Measurements from ENCODE around the gene FBXW5.

The FBXW5 gene

DNA sequence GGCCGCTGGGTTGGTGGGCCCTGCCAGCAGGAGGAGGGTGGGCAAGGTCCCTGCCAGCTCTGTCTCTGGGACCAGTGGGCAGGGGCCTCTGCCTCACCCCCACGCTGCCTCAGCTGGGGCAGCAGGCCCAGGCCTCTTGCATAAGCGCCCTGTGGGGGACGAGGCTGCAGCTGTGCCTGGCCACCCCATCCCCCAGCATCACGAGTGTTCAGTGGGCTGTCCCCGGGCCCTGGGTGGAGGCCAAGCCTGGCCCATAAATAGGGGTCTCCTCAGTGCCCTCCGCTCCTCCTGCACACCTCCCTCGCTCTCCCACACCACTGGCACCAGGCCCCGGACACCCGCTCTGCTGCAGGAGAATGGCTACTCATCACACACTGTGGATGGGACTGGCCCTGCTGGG is 32.7 kb upstream of the FBXW5 start, which contains the start of gene PTGDS:
TSS of gene PTGDS (plus strand) at position 282 of the 400 bp plus-strand sequence. CDS start at position 357, 75 bp downstream.
- DNase-seq: no peak

DNA sequence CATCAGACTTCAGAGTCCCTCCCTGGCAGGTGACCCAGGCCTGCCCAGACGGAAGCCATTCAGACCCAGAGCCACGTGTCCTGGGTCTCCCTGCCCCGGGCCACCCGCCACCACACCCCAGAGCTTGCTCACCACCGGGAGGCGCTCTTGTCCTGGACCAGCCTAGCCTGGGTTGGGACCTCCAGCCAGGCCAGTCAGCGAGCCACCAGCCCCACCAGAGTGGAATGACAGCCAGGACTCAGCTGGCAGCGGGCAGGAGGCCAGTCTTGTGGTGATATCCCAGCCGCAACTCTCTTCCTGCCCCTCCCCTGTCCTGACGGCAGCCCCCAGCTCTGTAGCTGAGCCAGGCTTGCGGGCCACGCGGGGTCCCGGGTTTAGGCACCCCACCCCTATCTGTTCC is 31.1 kb upstream of the FBXW5 start:
- no peak for DNase-seq

DNA sequence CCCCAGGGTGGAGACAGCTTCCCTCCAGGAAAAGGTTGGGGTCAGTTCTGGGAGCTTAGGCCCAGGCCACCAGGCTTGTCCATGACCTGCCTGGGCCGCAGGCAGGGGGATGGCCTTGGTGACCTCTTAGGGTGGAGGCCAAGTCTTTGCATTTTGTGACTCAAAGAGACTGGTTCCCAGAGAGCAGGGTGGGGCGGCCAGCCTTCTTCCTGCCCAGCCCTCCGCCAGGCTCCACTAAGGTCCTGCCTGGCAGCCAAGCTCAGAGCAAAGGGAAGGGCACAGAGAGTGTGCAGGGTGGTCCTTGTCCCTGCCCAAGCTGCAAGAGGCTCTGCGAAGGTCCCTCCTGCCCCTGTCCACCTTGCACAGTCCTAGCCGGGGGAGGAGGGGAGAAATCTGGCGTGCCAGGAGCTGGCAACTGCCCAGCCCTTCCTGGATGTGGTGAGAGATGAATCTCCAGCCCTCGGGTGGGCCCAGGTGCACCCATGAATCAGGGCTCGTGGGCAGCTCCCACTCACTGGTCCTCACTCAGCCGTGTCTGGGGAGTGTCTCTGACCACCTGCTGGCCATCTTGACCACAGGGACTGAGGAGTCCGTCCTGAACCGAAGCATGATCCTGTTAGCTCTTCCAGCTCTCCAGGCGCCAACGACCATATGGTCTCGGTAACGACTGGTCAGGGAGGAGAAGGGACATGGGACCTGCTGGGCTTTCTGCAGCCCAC is 30.4 kb upstream of the FBXW5 start:
- no peak for DNase-seq

DNA sequence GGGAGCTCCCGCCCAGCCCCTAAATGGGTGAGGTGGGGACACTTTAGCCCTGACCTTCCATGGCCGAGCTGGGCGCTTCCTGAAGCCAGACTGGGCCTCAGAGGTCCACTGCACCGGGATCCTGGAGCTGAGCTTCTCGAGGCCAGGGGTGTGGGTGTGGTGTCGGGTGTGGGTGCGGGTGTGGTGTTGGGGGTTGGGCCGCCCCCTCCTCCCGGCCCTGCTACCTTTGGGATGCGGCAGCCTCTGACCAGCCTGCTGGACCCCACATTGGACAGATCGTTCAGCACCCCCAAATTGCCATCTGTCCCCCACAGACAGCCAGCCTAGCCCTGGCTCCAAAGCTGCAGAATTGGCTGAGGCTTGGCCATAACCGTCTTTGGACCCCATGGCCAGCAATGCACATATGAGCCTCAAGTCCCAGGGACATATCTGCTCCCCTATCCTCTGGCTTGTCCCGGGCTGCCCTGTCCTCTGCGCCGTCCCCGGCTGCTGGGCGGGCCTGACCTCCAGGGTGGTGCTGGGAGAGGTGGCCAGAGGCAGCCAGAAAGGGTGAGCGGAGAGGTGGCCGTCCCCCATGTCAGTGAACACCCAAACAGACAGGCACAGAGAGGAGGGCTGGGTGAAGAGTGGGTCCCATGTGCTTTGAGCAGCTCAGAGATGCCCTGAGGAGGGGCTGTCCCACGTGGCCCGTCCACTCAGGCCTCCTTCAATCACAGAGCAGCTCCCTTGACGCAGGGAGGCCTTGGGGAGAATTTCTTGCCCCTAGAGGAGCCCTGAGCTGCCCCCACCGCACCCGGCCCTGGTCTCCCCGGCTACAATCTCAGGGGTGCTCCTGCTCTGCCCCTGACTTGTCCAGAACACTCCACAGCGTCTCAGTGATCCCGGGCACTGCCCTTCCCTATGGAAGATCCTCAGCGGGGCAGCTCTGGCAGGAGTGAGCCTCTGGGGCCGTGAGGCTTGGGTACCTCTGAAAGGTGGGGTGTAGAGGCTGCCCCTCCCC is 29.4 kb upstream of the FBXW5 start:
- no peak for DNase-seq

DNA sequence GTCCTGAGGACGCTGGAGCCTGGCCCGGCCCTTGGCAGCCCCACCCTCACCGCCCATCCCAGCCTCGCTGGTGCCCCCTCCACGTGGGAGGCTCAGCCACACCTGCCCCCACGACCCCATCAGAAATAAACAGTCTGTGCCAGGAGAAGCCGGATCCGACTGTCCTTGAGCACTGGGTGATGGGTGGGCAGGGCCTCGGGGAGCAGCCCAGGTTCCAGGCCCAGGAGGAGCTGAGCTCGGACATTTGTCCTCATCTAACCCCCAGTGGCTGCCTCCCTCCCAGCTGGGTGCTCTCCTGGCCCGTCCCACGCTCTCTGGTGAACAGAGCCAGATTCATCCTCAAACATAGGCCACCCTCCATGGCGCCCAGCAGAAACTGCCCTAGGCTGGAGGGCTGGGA is 28.2 kb upstream of the FBXW5 start:
- DNase-seq: no peak

DNA sequence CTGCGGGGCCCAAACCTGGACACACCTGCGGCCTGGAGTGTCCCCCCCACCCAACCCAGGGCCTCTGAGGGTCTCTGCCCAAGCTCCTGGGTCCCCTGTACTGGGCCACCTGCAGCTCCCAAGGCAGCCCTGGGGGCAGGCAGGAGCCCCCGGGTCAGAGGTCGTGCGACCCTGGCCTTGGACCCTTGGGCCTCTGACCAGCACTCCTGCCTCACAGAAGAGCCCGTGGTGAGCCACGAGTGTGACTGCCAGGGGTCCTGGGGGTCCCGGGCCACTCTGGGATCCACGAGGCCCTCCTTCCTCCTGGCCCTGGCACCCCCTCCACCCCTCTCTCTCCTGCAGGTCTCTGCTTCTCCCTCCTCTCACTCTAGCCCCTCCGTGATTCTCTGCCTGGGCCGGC is 27.8 kb upstream of the FBXW5 start:
- DNase-seq: no peak

DNA sequence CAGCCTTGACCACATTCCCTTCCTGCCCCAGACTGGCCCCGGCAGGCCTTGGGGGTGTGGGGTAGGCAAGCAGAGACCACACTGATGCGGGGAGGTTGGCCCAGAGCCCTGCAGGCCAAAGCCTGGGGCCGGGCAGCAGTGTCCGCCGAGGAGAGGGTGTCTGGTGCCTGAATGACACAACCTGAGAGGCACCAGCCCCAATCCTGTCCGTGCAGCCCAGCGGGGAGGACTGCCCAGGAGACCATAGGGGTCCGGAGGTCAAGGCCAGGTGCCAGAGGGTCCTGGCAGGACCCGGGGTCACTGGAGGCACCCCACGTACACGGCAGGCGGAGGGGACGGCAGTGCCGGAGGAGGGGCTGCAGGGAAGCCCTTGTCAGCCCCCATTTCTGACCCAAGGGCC is 27.2 kb upstream of the FBXW5 start:
- DNase-seq: no peak

DNA sequence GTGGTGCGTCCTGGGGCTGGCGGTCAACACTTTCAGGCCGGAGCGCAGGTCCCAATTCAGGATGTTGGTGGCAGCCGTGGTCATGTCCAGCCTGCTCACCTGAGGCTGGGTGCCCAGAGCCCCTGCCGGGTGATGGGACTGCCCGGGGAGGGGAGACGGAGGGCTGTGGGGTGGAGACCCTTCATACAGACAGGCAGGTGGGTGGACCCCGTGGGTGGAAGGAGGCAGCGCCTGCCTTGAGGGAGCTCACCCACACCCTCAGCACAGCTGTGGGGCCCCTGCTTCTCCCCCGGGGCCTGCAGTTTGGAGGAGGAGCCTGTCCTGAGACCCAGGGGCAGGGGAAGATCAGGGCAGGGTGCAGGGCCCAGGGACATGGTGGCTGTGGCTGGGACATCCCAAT is 25.8 kb upstream of the FBXW5 start:
- DNase-seq: no peak

DNA sequence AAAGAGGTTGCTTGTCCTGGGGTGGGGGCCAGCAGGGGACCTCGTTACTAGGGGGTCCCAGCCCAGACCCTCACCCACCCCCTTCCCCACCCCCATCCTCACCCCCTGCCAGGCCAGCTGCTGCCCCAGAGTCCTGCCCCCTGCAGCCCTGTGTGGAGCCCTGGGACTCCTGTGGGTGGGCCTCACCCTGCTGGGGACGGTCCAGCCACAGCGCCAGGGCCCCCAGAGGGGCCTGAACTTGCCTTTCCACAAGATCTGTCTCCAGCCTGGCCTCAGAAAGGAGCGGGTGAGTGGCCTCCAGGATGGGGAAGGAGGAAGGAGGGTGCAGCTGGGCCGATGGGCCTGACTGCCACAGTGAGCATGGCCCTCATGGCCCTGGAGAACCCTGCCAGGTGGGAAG is 25.2 kb upstream of the FBXW5 start:
- DNase-seq: no peak

DNA sequence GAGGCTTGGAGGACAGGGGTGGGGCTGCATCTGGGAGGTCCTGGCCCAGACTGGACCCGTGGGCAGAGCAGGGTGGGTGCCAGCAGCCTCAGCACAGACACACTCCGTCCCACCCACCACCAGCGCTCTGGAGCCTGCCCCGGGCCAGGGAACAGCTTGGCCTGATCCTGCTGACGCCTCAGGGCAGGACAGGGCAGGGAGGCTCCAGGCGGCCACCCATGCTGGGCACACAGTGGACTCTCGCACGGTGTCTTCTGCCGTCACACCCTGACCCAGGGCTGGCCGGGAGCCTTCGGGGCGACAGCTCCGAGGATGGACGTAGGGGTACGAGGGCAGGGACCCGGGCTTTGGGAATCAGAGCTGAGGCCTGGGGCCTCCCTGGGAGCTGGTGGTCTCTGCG is 24.6 kb upstream of the FBXW5 start:
- no peak for DNase-seq

DNA sequence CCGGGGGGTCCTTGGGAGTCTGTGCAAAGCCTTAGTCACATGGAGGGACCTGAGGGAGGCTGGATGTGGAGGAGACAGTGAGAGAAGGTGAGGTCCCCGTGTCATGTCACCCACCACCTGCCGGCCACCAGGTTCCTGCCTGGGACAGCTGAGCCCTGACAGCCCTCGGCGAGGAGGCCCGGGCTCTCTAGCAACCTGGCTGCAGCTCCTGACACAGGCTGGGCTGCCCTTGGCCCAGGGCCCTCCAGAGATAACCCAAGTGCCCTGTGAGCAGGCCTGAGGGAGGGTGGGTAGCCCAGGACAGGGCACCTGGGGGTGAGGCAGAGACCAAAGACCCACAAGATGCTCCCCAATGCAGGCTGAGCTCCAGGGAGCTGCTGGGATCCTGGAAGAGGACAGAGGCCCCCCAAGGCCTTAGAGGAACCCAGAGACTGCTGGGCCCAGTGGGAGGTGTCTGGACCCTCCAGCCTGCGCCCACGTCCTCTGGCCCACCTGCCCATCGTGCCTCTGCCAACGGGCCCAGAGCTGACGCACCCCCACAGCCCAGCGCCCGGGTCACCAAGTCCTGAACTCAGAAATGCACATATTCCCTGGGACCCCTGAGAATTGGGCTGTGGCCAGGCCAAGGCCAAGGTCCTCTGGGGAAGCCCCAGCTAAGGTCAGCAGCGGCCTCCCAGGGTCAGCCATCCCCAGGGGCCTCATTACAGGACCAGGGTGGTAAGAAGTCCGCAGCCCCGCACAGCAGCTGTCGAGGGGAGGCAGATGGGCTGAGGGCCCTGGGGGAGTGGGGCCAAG is 24.0 kb upstream of the FBXW5 start:
- no peak for DNase-seq

DNA sequence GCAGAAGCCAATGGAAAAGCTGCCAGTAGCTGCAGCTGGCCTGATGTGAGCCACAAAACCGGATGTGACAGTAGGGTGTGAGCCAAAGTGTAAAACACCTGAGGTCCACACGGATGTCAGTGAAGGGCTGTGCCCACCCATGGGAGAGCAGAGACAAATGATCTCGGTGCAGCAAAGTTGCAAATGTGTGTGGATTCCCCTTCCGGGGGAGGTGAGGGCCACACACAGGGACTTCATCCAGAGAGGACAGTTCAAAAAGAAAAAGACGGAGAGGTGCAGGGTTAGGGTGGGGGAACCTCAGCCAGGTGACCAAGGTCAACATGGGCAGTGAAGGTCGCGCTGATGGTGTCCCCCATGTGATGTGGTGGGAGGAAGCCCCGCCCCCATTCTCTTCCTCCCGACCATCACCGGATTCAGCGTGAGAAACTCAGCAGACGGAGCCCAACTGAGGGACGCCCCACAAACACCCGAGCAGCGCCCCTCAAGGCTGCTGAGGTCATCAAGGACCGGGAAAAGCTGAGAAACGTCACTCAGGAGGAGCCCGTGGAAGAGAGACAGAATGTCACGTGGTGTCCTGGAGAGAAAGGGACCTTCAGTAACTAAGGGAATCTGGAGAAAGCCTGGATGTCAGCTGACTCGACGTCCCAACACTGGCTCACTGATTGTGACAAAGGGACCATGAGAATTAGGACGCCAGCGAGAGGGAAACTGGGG is 21.4 kb upstream of the FBXW5 start:
- no peak for DNase-seq

DNA sequence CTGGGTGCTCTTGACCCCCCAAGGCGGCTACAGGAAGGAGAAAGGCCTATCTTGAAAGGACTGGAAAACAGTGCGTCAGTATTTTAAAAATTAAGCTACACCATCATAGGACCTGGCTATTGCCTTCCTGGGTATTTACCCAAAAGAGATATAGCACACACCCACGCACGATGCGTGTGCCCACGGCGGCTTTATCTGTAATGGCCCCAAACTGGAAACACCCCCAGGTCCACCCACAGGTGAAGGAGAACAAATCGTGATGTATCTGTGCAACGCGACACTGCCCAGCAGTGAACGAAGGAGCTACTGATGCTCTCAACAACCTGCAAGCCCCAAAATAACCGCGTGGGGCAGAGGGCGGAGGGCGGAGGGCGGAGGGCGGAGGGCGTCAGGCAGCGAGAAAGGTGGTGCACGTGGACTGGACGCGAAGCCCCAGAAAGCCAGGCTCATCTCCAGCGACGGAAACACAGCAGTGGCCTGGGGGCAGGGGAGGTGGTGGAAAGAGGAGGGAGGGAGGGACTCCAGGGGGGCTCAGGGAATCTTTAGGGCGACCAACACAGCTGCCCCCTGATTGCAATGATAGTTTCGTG is 20.4 kb upstream of the FBXW5 start:
- DNase-seq: no peak

DNA sequence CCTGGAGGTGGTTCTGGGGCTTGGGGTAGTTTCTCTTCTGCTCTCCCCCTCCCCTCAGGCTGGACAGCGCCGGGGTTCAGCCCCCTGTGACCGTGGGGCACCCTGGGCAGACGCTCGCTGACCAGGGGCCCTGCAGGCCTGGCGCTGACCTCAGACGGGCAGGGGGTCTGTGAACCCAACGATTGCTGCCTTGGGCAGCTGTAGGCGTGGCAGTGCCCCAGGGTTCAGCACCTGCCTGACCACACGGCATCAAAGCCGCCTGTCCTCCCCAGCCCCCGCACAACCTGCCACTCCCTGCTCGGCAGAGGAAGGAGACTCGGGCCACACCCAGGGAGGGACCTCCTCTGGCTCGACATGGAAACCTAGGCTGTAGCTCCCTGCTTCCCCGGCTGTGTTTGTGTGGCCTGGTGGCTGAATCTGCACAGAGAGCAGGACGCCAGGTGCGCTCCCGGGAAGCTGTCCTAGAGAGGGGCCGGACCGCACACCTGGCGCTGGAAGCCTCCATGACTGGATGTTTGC is 19.7 kb upstream of the FBXW5 start:
- DNase-seq: no peak

DNA sequence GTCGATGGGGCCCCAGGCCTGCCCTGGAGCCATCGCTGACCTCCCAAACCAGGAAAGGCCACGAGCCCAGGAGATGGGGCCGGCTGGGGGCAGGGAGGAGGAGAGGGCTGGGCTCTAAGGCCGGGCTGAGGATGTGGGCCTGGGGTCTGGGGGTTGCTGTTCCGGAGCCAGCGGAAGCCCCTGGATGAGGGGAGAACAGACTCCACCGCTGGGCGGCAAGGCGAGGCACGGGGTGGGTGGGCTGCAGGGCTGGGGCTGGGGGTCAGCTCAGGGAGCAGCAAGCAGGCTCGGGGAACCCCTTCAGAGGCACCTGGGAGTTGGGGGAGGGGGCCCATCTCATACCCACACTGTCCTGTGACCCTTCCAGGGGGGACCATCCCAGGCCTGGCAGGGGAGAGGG is 19.2 kb upstream of the FBXW5 start:
- no peak for DNase-seq

DNA sequence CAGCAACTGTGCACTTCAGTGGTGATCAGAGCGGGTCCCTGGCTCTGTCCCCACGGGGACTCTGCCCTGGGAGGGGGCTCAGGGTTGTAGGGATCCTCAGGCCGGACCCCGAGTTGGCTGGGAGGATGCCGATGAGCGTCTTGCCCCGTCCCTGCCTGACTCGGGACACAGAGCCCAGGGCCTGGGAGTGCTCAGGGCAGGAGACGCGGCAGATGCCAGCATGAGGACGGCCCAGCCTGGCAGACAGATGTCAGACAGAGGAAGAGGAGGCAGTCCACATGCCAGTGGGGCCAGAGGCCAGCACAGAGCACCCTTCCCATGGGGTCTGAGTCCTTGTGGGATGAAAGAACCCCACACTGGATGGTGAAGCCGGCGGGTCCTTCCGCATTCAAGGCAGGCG is 18.8 kb upstream of the FBXW5 start:
- no peak for DNase-seq

DNA sequence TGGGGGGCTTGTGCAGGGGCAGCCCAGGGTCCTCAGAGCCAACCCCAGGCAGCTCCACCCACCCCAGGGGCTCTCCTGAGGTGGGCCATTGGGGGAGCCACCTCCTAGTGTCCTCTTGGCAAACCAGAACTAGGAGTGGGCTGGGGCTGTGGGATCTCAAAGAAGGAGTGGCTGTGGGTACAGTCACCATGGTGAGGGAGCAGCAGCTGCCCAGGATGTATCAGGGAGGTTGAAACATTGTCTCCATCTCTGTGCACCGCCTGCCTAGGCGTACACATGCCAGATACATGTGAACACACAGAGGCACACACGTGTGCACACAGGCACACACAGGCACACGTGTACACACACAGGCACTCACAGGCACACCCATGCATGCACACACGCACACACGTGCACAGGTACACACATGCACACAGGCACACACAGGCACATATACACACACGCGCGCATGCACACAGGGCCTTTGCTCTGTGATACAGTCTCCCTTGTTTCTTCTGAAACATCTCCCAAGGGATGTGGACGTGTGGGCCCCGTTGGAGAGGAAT is 18.2 kb upstream of the FBXW5 start:
- DNase-seq: no peak

DNA sequence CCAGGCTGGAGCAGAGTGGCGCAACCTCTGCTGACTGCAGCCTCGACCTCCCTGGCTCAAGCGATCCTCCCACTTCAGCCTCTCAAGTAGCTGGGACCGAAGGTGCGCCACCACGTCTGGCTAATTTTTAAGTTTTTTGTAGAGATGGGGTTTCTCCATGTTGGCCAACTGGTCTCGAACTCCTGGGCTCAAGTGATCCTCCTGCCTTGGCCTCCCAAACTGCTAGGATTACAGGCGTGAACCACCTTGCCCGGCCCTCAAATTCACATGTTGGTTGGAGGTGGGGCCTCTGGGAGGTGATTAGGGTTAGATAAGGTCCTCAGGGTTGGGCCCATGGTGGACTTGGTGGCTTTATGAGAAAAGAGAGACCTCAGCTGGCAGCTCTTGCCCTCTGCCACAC is 17.6 kb upstream of the FBXW5 start:
- no peak for DNase-seq

DNA sequence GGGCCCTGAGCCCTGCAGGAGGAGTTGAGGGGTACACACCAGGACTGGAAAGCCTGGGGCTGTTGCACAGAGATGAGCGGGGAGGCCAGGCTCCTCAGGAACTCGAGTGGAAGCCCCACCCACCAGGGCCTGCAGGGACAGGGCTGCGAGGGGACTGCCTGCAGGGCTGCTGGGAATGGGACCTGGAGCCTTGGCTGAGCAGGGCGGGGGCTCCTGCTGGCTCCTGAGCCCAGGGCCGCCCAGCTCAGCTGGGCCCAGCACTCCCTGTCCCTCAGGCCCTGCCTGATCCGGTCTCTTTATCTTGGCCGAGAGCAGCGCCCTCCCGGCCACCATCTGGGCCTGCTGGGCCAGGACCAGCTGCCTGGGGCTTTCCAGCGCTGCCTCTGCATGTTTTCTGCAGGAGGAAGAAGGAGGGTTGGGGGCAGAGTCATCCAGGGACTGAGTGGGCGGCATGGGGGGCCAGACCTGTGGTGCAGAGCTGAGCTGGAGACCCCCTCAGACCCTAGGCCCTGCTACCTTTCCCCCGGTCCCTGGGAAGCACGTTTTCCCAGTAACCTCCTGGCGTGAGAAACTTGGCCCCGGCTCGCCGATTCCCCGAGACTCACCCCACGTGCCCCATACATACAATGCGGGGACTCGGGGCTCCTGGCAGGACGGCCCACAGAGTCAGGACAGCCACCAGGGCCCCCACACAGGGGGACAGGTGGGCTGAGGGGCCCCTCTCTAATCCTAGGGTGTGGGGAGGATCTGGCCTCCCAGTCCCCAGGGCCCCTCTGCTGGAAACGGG is 16.9 kb upstream of the FBXW5 start:
- no peak for DNase-seq

DNA sequence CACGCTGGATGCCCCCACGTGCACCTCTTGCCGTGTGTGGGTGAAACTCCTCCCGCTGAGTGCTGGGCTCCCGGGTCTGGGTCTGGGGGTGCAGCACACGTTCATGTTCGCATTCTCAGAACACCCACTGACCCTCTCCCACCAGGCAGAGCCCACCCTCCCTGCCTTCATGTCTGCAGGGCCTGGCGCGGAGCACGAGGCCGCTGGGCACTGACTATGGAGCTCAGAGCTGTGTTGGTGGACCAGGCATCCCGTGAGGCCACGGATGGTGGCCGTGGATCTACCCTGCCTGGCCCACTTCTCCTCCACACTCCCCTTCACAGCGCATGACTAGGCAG is 16.4 kb upstream of the FBXW5 start:
- no peak for DNase-seq
